OCI-LY7 (cell line): Measurements from ENCODE around the gene ATP8B3.

Experiments used
- CTCF ChIP-seq: fragments of 200-600 bp; sonication (generic); conservative IDR thresholded peaks from 2 replicates; pipeline ENCODE4 v1.5.1; 2014; ENCODE audit warnings: mild to moderate bottlenecking, antibody characterized with exemption, low read length, moderate library complexity, mixed read lengths
- EZH2phosphoT487 ChIP-seq: fragments of 200-600 bp; sonication (generic); IDR thresholded peaks from 2 replicates; pipeline ENCODE4 v1.6.1; 2018; ENCODE audit warnings: low read depth, borderline replicate concordance, mild to moderate bottlenecking, mixed run types, antibody characterized with exemption, low read length, moderate library complexity, mixed read lengths

- peak; percentile 93 for TF ChIP-seq CTCF
- TF ChIP-seq EZH2phosphoT487, result no peak
Observed at GRCh38 chr19:1837625-1838105, 25.6 kb upstream of the ATP8B3 start.
